CD4-positive, alpha-beta T cell treated with Interleukin-1 beta for 1 hour (primary cell): Measurements from ENCODE around the gene SHC1.
"Not testable (repeated sequence)": the region's sequence is repeated elsewhere in the genome, so short reads cannot be mapped to it uniquely, and the experiment has no call there.

ENCODE experiments used
- DNase-seq, 2 donors: peaks; one replicate each; pipeline ENCODE4 v3.0.0-alpha.2; 2020 to 2022

Gene SHC1

GRCh38 chr1:154995301-154995983 lies 24.9 kb upstream of the SHC1 start:
- DNase-seq = not testable (repeated sequence)

DNA sequence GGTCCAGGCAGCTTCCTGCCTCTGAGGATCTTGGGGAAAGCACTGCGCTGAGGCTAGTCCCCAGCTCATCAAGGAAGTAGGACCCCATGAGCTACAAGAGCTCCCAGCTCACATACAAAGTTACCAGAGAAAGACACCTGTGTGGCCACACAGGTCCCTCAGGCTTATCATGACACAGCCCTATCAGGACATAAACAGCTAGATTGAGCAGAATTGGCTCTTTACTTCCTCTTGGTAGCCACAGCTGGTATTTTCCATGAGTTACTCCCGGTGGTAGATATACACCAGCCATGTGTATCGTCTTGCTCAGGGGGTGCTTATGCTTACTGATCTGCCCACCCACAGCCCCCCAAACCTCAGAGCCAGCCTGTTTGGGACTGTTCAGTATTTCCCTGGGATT lies 24.0 kb upstream of the SHC1 start:
- DNase-seq = no peak

- DNase-seq = no peak
Measured at GRCh38 chr1:154994269-154994587, 23.7 kb upstream of the SHC1 start.

DNA sequence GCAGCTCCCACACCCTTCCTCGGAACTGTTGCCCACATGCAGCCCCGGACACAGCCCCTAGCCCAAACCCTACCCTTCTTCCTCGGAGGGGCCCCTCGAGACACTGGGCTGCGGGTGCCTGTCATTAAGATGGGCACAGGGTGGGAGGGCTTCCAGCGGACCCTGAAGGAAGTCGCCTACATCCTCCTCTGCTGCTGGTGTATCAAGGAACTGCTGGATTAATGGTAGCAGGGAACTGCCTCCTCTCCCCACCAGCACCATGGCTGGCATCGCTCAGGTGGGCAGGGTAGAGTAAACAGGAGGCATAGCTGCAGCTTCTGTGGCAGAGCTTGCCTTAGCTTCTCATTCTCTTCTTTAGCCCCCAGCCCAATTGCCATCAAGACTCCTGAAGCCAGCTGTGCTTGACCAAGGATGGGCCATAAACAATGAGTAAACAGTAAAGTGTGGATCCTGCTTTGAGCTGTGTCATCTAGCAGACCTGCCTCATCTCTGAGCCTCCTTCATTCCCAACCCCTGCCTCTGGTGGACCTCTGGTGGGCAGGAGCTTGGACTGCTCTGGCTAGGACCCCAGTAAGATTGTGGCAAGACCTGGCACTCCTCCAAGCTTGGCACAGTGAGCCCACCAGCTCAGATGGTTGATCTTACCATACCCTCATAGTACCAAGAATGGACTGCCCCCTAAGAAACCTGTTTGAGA lies 23.2 kb upstream of the SHC1 start, which contains the start of gene LENEP:
LENEP (plus strand) TSS at position 15 of the 697 bp plus-strand sequence; CDS start at position 37, 22 bp downstream.
- DNase-seq = no peak

GRCh38 chr1:154992721-154993571 lies 22.4 kb upstream of the SHC1 start:
- no peak for DNase-seq

DNA sequence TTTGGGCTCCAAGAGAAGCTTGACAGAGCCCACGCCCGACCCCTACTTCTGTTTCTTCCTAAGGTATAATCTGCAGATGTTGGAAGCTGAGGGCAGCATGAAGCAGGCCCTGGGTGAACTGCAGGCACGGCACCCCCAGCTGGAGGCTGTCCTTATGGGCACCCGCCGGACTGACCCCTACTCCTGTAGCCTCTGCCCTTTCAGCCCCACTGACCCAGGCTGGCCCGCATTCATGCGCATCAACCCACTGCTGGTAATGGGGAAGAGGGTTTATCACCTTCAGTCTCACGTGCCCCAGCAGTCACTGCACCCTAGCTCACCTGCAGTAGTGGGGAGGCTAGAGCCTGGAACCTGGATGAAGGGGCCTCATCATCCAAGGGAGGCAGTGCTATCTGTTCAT lies 19.7 kb upstream of the SHC1 start:
- DNase-seq = no peak

GRCh38 chr1:154989195-154989860 lies 18.8 kb upstream of the SHC1 start:
- DNase-seq = no peak

- DNase-seq = no peak
Measured at GRCh38 chr1:154988058-154988954, 17.8 kb upstream of the SHC1 start.

- no peak for DNase-seq
Measured at GRCh38 chr1:154987326-154987725, 16.8 kb upstream of the SHC1 start.

- DNase-seq = not testable (repeated sequence)
Measured at GRCh38 chr1:154986736-154987135, 16.2 kb upstream of the SHC1 start.

DNA sequence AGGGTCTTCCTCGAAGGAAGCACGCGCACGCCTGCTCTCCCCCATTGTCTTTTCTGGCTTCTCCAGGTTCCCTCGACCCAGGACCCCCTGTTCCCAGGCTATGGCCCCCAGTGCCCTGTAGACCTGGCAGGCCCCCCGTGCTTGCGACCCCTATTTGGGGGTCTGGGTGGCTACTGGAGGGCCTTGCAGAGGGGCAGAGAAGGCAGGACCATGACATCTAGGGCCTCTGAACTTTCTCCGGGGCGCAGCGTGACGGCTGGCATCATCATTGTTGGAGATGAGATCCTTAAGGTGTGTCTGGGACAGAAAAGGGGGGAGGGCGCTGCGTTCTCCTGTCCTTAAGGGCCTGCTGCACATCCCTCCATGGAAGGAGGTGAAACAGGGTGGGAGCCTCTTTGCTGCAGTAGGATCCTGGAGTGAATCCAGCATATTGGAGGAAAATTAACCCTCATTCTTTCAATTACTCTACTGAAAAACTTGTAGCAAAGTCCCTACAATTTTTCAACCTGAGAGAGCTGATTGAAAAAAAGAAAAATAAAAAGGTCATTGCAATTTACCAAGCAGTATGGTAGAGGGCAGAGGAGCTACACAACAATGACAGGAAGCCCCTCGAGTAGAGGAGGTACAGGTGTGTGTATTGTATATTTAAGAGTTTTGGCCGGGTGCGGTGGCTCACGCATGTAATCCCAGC lies 13.4 kb upstream of the SHC1 start:
- no peak for DNase-seq

DNA sequence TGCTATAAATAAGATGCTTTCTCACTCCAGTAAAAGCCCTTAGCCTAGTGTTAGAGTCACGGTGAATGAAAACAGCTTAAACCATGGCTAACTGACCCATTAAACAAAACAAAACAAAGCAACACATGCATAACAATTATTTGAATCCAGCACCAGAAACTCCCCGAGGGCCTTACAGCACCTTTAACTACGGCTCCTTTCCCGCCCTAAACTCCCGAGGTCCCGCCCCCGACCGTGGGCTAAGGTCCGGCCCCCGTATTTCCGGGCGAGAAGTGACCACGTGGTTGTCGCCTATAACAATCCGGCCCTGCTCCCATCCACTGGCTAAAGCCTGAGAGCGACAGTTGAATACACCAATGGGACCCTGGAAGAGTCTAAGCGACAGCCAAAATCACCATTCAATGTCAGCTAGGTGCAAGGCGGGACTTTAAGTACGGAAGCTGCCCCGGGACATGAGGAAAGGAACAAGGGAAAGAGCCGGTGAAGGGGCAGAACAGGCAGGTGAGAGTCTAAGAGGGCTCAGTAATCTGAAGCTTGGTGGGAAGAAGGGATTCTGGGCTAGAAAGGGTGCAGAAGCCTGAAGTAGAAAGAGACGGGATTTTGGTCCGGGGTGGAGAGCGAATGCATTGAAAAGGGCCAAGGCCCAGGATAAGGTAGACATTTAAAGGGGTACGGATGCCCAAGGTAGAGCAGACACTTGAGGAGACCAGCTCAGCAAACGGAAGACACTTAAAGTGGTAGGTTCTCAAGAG lies 12.5 kb upstream of the SHC1 start, which contains the start of gene FLAD1:
FLAD1 (plus strand) TSS at position 448 of the 752 bp plus-strand sequence. CDS start 351 bp downstream, outside the sequence.
- DNase-seq = peak; percentile 97 to 98

- no peak for DNase-seq
Measured at GRCh38 chr1:154982341-154982740, 11.8 kb upstream of the SHC1 start.

DNA sequence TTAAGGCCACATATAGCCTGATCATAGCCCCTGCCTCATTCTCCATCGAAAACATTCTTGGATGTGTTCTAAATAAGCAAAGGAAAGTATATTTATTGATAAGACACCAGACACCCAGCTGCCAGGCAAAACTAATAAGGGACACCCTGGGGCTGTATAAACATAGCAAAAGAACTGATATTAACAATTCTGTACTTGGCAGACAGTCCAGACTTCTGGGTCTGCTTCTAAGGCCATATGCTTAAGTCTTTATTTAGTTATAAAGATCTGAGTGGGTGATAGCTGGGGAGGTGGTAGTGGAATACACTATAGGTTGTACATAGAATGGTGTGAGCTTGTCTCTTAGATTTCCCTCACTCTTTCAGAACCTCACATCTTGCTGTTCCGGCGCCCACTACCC lies 7.8 kb upstream of the SHC1 start:
- DNase-seq = no peak

- not testable (repeated sequence) for DNase-seq
Measured at GRCh38 chr1:154977762-154978161, 7.2 kb upstream of the SHC1 start.

- peak; percentile 55 to 56 for DNase-seq
Measured at GRCh38 chr1:154975409-154976059, 5.0 kb upstream of the SHC1 start.

- DNase-seq = peak; percentile 95 to 96
Measured at GRCh38 chr1:154974808-154975408, 4.4 kb upstream of the SHC1 start.

DNA sequence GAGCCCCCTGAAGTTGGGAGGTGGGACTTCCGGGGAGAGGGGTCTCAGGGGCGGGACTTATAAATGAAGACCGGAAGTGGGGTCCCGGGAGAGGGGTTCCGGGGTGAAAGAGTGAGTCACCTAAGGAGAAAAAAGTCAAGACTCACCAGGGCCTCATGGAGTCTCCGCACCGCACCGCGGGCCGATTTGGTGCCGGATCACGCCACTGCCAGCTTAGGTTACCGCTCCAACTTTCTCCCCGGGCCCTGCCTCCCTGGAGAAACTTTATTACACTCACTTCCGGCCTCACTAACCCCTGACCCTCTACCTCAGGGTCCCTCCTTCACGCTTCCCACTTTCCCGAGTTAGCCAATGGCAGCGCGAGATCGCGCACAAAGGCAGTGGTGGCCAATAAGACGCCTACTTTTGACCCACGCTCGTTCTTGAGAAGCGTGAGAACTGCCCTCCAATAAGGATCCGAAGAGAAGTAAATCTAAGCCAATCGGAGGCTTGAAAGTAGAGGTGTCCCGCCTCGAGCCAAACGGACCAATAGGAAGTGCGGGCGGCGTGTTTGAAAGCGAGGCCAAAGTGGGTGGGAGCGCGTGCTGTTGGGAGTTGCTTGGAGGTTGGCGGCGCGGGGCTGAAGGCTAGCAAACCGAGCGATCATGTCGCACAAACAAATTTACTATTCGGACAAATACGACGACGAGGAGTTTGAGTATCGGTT lies 3.7 kb upstream of the SHC1 start, which contains the start of gene CKS1B:
CKS1B (plus strand) TSS at position 580 of the 706 bp plus-strand sequence; CDS start at position 645, 65 bp downstream.
- peak; percentile 99 for DNase-seq
